ENCODE data around the gene ZNF629.

Gene ZNF629

DNA sequence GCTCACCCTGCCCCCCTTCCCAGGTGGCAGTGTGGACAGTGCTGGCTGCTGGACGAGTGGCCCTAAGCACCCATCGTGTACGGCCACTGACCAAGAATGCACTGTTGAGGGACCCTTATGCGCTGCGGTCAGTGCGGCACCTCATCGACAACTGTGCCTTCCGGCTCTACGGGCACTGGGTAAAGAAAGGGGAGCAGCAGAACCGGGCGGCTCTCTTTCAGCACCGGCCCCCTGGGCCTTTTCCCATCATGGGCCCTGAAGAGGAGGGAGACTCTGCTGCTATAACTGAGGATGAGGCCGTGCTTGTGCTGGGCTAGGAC is 30.3 kb downstream of the ZNF629 start:
- Histone ChIP-seq H3K36me3 (ENCODE audit: insufficient read depth, low read length) (peaks cover 55% of the 10 kb centered on the region), H3K9ac (ENCODE audit: low read depth, low read length) (no peak overlapping the region), H3K9me3 (ENCODE audit: insufficient read depth, low read depth, low read length) (no peaks in the 10 kb centered on the region), H3K4me1 (ENCODE audit: insufficient read depth, low read length) (peaks cover 4% of the 10 kb centered on the region; the same call in 1 of the 2 replicates), H3K4me3 (ENCODE audit: low read length) (no peak overlapping the region), H3K27me3 (ENCODE audit: insufficient read depth, low read length) (no peaks in the 10 kb centered on the region), H3K27ac (ENCODE audit: low read depth, low read length) (no peak overlapping the region)
- 94% methylated on average over 13 of the region's 13 CpGs for WGBS

DNA sequence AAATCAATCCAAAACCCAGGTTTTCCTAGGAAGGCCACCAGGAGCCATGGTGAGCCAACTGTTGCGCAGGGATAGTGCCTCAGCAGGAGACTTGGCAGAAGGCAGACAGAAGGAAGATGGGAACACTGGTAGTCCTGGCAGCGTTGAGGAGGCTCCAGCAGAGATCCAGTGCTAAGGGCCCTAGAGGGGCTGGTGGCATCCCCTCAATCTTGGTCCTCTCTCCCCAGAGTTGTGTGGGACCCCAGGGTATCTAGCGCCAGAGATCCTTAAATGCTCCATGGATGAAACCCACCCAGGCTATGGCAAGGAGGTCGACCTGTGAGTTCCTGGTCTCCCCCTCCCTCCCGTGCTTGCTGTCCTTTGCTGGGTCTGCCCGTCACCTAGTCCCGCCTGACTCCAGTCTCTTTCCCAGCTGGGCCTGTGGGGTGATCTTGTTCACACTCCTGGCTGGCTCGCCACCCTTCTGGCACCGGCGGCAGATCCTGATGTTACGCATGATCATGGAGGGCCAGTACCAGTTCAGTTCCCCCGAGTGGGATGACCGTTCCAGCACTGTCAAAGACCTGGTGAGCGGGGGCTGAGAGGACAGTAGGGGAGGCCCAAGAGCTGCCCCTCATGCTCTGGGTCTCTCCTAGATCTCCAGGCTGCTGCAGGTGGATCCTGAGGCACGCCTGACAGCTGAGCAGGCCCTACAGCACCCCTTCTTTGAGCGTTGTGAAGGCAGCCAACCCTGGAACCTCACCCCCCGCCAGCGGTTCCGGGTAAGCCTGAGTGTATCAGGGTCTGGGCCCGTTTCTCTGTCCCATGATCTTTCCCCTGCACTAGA is 30.8 kb downstream of the ZNF629 start:
- Histone ChIP-seq H3K4me3 (ENCODE audit: low read length) (no peak overlapping the region), H3K27ac (ENCODE audit: low read depth, low read length) (no peak overlapping the region), H3K36me3 (ENCODE audit: insufficient read depth, low read length) (peaks cover 60% of the 10 kb centered on the region), H3K4me1 (ENCODE audit: insufficient read depth, low read length) (peaks cover 4% of the 10 kb centered on the region; the same call in 1 of the 2 replicates), H3K9ac (ENCODE audit: low read depth, low read length) (no peak overlapping the region), H3K9me3 (ENCODE audit: insufficient read depth, low read depth, low read length) (no peaks in the 10 kb centered on the region), H3K27me3 (ENCODE audit: insufficient read depth, low read length) (no peaks in the 10 kb centered on the region)
- 94% methylated on average over 20 of the region's 20 CpGs for WGBS

DNA sequence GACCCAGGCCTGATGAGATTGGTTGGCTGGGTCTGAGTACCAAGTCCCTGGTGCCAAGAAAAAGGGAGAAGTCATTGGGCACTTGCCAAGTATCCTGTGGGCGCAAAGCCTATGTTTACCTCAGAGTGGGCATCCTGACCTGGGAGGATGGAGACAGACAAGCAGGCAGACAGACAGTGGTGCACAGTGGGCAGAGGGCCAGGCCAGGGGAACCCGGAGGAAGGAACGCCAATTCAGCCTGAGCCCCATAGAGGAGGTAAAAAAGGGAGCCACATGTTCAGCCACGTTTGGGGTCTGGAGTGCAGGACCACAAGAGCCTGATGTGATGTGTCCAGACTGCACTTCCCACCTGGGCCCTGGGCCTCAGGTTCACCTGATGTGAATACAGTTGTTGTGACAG is 33.4 kb downstream of the ZNF629 start:
- WGBS, result 92% methylated on average over 4 of the region's 4 CpGs
- peaks cover 61% of the 10 kb centered on the region for H3K36me3 ChIP-seq (ENCODE audit: insufficient read depth, low read length)

DNA sequence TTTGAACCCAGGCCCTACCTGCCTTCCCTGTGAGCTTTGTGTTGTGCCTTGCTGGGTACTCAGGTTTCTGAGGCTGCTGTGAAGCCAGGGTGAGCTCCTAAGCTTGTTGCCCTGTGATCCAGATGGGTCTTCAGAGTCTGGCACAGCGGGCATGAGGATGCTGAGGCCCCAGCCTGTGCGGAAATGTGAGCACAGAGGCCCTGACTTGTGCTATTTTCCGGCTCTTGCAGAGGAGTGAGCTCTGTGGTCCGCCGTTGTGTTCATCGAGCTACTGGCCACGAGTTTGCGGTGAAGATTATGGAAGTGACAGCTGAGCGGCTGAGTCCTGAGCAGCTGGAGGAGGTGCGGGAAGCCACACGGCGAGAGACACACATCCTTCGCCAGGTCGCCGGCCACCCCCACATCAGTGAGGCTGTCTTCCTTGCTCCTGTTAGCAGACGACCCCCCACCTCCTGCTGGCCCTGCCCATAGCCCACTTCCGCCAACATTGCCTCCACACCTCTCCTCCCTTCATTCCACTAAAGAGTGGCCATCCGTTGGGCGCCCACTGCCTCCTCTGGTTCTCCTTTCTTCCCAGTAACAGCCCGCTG is 36.0 kb downstream of the ZNF629 start:
- H3K9me3 ChIP-seq (ENCODE audit: insufficient read depth, low read depth, low read length), result no peaks in the 10 kb centered on the region
- H3K27me3 ChIP-seq (ENCODE audit: insufficient read depth, low read length), result no peaks in the 10 kb centered on the region
- H3K9ac ChIP-seq (ENCODE audit: low read depth, low read length), result no peak overlapping the region
- H3K36me3 ChIP-seq (ENCODE audit: insufficient read depth, low read length), result peaks cover 47% of the 10 kb centered on the region
- H3K4me3 ChIP-seq (ENCODE audit: low read length), result no peak overlapping the region
- no peaks in the 10 kb centered on the region for H3K4me1 ChIP-seq (ENCODE audit: insufficient read depth, low read length)
- 95% methylated on average over 20 of the region's 20 CpGs for WGBS
- no peak overlapping the region for H3K27ac ChIP-seq (ENCODE audit: low read depth, low read length)

More for the DNA sequence above, 33.4 kb downstream of the ZNF629 start:
- no peaks in the 10 kb centered on the region for H3K9me3 ChIP-seq (ENCODE audit: insufficient read depth, low read depth, low read length)
- no peaks in the 10 kb centered on the region for H3K4me1 ChIP-seq (ENCODE audit: insufficient read depth, low read length)
- no peaks in the 10 kb centered on the region for H3K27me3 ChIP-seq (ENCODE audit: insufficient read depth, low read length)
- no peak overlapping the region for H3K27ac ChIP-seq (ENCODE audit: low read depth, low read length)
- H3K4me3 ChIP-seq (ENCODE audit: low read length), result no peak overlapping the region
- H3K9ac ChIP-seq (ENCODE audit: low read depth, low read length), result no peak overlapping the region

DNA sequence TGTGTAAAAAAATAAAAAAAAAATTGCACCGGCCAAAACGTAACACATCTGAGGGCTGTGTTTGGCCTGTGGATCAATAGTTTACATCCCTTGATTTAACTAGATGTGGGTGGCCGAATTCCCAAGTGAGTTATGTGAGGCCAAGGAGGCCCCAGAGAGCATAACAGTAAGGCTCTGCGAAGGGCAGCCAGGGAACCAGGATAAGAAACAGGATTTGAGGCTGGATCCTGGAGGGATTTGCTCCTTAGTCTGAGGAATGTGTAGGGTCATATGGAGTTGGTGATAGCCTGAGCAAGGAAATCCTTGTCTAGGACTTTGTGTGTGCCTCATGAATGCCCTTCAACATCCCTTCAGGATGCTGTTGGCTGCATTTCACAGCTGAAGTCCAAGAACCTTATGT is 36.8 kb downstream of the ZNF629 start:
- Histone ChIP-seq H3K9me3 (ENCODE audit: insufficient read depth, low read depth, low read length) (no peaks in the 10 kb centered on the region), H3K9ac (ENCODE audit: low read depth, low read length) (no peak overlapping the region), H3K27me3 (ENCODE audit: insufficient read depth, low read length) (no peaks in the 10 kb centered on the region), H3K27ac (ENCODE audit: low read depth, low read length) (no peak overlapping the region), H3K4me1 (ENCODE audit: insufficient read depth, low read length) (no peaks in the 10 kb centered on the region), H3K36me3 (ENCODE audit: insufficient read depth, low read length) (peaks cover 43% of the 10 kb centered on the region), H3K4me3 (ENCODE audit: low read length) (no peak overlapping the region)
- 96% methylated on average over 4 of the region's 4 CpGs for WGBS

DNA sequence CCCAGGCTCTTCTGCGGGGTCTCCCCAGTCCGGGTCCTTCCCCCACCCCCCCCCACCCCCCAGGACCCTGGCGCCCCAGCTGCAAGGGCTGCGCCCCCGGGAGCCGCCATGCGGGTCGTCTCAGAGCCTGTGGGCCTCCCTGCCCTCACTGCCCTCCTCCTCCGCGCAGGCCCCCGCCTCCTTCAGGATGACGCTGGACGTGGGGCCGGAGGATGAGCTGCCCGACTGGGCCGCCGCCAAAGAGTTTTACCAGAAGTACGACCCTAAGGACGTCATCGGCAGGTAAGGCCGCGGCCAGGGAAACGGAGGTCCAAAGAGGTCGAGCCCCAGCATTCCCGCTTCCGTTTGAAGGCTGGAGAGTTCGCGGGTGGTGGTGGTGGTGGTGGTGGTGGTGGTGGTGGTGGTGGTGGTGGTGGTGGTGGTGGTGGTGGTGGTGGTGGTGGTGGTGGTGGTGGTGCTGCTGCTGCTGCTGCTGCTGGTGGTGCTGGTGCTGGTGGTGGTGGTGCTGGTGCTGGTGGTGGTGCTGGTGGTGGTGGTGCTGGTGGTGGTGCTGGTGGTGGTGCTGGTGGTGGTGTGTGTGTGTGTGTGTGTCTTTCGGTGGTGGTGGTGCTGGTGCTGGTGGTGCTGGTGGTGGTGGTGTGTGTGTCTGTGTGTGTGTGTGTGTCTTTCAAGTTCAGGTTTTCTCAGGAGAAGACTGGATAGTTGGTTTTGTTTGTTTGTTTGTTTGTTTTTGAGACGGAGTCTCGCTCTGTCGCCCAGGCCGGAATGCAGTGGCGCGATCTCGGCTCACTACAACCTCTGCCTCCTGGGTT is 38.2 kb downstream of the ZNF629 start:
- H3K4me3 ChIP-seq (ENCODE audit: low read length), result peak overlapping the region; percentile 79
- peaks cover 45% of the 10 kb centered on the region for H3K36me3 ChIP-seq (ENCODE audit: insufficient read depth, low read length)
- H3K27me3 ChIP-seq (ENCODE audit: insufficient read depth, low read length), result no peaks in the 10 kb centered on the region
- H3K27ac ChIP-seq (ENCODE audit: low read depth, low read length), result peak overlapping the region; percentile 71; the same call in 1 of the 2 replicates
- H3K4me1 ChIP-seq (ENCODE audit: insufficient read depth, low read length), result no peaks in the 10 kb centered on the region
- 16% methylated on average over 36 of the region's 36 CpGs for WGBS
- H3K9ac ChIP-seq (ENCODE audit: low read depth, low read length), result peak overlapping the region; percentile 59; the same call in 1 of the 2 replicates
- H3K9me3 ChIP-seq (ENCODE audit: insufficient read depth, low read depth, low read length), result no peaks in the 10 kb centered on the region

DNA sequence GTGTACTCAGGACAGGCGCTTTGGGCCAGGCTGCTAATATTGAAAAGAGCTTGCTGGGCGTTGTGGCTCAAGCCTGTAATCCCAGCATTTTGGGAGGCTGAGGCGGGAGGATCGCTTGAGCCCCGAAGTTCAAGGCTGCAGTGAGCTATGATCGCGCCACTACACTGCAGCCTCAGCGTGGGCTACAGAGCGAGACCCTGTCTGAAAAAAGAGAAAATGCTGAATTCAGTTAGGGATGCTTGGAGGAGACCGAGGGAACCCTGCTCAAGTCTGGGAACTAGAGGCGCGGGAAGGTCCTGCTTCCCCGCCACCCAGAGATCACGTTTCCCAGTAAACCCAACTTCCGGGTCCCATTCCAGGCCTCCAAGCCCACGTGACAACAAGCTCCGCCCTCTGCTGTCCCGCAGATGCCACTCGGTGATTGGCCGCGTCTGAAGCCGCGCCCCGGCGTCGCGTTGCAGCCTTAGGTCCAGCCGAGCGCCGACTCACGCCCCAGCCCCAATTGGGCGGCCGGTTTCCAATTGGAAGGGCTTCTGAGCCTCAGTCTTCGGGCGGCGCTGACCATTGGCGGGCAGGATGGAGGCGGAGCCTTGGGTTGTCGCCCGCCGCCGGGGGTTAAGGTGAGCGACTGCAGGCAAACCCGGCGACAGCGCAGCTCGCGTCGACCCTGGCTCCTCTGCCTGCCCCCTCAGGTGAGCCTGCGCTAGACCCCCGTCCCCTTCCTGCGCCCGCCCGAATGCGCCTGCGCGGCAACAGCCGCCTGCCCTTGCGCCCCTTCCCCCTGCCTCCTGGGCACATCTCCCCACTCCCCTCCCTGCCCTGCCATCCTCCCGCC is 39.0 kb downstream of the ZNF629 start, which contains the start of gene PHKG2:
TSS of gene PHKG2 (plus strand) at position 627 of the 835 bp plus-strand sequence. CDS start 396 bp downstream, outside the sequence.
- peak within 1 kb of the TSS; percentile 79 for H3K4me3 ChIP-seq (ENCODE audit: low read length)
- peak within 1 kb of the TSS; percentile 72 for H3K9ac ChIP-seq (ENCODE audit: low read depth, low read length)
- no peaks in the 10 kb centered on the region for H3K4me1 ChIP-seq (ENCODE audit: insufficient read depth, low read length)
- 7% methylated on average over 60 of the region's 60 CpGs for WGBS
- H3K36me3 ChIP-seq (ENCODE audit: insufficient read depth, low read length), result peaks cover 38% of the 10 kb centered on the region
- peak within 1 kb of the TSS; percentile 73 for H3K27ac ChIP-seq (ENCODE audit: low read depth, low read length)
- H3K9me3 ChIP-seq (ENCODE audit: insufficient read depth, low read depth, low read length), result no peaks in the 10 kb centered on the region
- H3K27me3 ChIP-seq (ENCODE audit: insufficient read depth, low read length), result no peaks in the 10 kb centered on the region

DNA sequence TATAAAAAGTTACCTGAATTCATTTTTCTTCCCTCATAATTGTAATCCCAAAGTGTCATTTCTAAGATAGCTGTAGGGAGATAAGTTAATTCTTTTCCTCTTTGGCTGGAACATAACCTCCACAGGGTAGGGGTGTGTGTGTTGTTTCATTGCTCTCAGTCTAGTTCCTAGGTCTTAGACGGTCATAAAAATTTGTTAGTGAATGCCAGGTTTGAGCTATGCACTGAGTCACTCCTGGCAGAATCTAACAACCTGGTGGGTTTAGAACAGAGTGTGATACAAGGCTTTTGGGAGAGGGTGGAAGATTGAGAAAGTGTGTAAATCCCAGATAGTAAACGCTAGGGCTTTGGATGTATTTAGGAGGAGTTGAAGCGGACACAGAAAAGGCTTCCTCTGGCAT is 39.7 kb downstream of the ZNF629 start:
- H3K36me3 ChIP-seq (ENCODE audit: insufficient read depth, low read length), result peaks cover 34% of the 10 kb centered on the region
- H3K4me3 ChIP-seq (ENCODE audit: low read length), result peak overlapping the region; percentile 58
- H3K9me3 ChIP-seq (ENCODE audit: insufficient read depth, low read depth, low read length), result no peaks in the 10 kb centered on the region
- WGBS, result 76% methylated on average over 3 of the region's 3 CpGs
- no peaks in the 10 kb centered on the region for H3K27me3 ChIP-seq (ENCODE audit: insufficient read depth, low read length)
- H3K9ac ChIP-seq (ENCODE audit: low read depth, low read length), result peak overlapping the region; percentile 72; the same call in 1 of the 2 replicates
- H3K4me1 ChIP-seq (ENCODE audit: insufficient read depth, low read length), result no peaks in the 10 kb centered on the region
- peak overlapping the region; percentile 73; the same call in 1 of the 2 replicates for H3K27ac ChIP-seq (ENCODE audit: low read depth, low read length)

DNA sequence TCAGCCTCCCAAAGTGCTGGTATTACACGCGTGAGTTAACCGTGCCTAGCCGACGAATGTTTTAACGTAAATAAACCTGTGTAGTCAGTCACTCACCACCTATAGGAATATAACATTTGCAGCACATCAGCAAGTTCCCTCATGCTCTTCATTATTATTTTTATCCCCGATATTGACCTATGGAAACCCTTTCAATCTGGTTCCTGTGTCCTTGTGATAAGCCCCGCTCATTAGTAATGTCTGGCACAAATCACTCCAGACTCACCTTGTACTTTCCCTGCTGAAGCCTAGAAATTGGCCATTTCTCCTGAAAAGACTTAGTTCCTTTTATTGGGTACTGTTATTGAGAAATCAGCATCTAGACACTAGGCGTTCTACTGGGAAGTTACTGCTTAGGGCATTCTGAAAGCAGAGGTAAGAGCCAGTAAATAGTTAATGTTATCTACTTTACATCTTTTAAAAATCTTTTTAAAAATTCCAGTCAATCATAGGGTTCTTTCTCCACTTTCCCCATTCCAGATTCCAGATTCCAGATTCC is 40.3 kb downstream of the ZNF629 start:
- Histone ChIP-seq H3K9me3 (ENCODE audit: insufficient read depth, low read depth, low read length) (no peaks in the 10 kb centered on the region), H3K9ac (ENCODE audit: low read depth, low read length) (no peak overlapping the region), H3K36me3 (ENCODE audit: insufficient read depth, low read length) (peaks cover 38% of the 10 kb centered on the region), H3K27ac (ENCODE audit: low read depth, low read length) (no peak overlapping the region), H3K4me1 (ENCODE audit: insufficient read depth, low read length) (peaks cover 2% of the 10 kb centered on the region; the same call in 1 of the 2 replicates), H3K27me3 (ENCODE audit: insufficient read depth, low read length) (no peaks in the 10 kb centered on the region), H3K4me3 (ENCODE audit: low read length) (no peak overlapping the region)
- 95% methylated on average over 9 of the region's 9 CpGs for WGBS

DNA sequence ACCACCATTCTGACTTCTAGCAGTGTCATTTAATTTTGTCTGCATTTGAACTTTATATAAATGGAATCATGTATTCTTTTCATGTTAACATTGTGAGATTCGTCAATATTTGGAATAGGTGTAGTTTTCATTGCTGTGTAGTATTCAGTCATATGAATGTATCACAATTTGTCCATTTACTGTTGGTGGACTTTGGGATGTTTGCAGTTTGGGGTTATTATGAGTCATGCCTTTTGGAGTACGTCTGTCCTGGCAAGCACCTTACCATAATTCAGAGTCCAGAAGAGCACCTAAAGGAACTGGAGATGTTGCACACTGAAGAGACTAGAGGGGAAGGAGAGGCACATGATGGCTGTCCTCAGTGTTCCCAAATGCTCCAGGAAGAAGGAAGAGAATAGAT is 41.9 kb downstream of the ZNF629 start:
- H3K27ac ChIP-seq (ENCODE audit: low read depth, low read length), result no peak overlapping the region
- H3K4me1 ChIP-seq (ENCODE audit: insufficient read depth, low read length), result peaks cover 16% of the 10 kb centered on the region
- H3K4me3 ChIP-seq (ENCODE audit: low read length), result no peak overlapping the region
- H3K27me3 ChIP-seq (ENCODE audit: insufficient read depth, low read length), result no peaks in the 10 kb centered on the region
- peaks cover 30% of the 10 kb centered on the region for H3K36me3 ChIP-seq (ENCODE audit: insufficient read depth, low read length)
- no peaks in the 10 kb centered on the region for H3K9me3 ChIP-seq (ENCODE audit: insufficient read depth, low read depth, low read length)
- WGBS, result 89% methylated on average over 2 of the region's 2 CpGs
- no peak overlapping the region for H3K9ac ChIP-seq (ENCODE audit: low read depth, low read length)
